ENCODE measurements around the gene SRD5A1.

GRCh38 chr5:6631441-6631840 is 1.8 kb upstream of the SRD5A1 start:
- TF ChIP-seq, protein P1, sequence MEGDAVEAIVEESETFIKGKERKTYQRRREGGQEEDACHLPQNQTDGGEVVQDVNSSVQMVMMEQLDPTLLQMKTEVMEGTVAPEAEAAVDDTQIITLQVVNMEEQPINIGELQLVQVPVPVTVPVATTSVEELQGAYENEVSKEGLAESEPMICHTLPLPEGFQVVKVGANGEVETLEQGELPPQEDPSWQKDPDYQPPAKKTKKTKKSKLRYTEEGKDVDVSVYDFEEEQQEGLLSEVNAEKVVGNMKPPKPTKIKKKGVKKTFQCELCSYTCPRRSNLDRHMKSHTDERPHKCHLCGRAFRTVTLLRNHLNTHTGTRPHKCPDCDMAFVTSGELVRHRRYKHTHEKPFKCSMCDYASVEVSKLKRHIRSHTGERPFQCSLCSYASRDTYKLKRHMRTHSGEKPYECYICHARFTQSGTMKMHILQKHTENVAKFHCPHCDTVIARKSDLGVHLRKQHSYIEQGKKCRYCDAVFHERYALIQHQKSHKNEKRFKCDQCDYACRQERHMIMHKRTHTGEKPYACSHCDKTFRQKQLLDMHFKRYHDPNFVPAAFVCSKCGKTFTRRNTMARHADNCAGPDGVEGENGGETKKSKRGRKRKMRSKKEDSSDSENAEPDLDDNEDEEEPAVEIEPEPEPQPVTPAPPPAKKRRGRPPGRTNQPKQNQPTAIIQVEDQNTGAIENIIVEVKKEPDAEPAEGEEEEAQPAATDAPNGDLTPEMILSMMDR (IDR thresholded peaks at IDR 0.05) = no peak
- no peak for TF ChIP-seq POLR2A (IDR thresholded peaks at IDR 0.05)
